ENCODE measurements around the gene KCNK10. TPM values are rescaled to one million over a fixed set of nuclear protein-coding genes. Genes with fewer than 3 reads are reported as not detected.
"Not testable (repeated sequence)": the region's sequence is repeated elsewhere in the genome, so short reads cannot be mapped to it uniquely, and the experiment has no call there.

KCNK10 gene
- polyA plus RNA-seq, 3 donors: 0.18 to 0.50 (median 0.28) TPM

- no peak for DNase-seq
Observed at GRCh38 chr14:88270776-88271175, 52.3 kb downstream of the KCNK10 start.

- DNase-seq: no peak
Observed at GRCh38 chr14:88269806-88270420, 53.2 kb downstream of the KCNK10 start.

GRCh38 chr14:88266474-88266873, 56.6 kb downstream of the KCNK10 start:
- no peak for DNase-seq

GRCh38 chr14:88264116-88264515, 59.0 kb downstream of the KCNK10 start:
- no peak for DNase-seq

GRCh38 chr14:88261302-88261701, 61.8 kb downstream of the KCNK10 start:
- DNase-seq: not testable (repeated sequence)

- DNase-seq: no peak
Observed at GRCh38 chr14:88258021-88258420, 65.0 kb downstream of the KCNK10 start.

- DNase-seq: no peak
Observed at GRCh38 chr14:88256997-88257950, 65.8 kb downstream of the KCNK10 start.

GRCh38 chr14:88255798-88256197, 67.3 kb downstream of the KCNK10 start:
- no peak for DNase-seq

GRCh38 chr14:88255196-88255595, 67.9 kb downstream of the KCNK10 start:
- DNase-seq: no peak

- no peak for DNase-seq
Observed at GRCh38 chr14:88252498-88252897, 70.6 kb downstream of the KCNK10 start.

GRCh38 chr14:88251650-88252049, 71.4 kb downstream of the KCNK10 start:
- no peak for DNase-seq

- DNase-seq: no peak
Observed at GRCh38 chr14:88249266-88249665, 73.8 kb downstream of the KCNK10 start.

GRCh38 chr14:88248606-88249005, 74.5 kb downstream of the KCNK10 start:
- no peak for DNase-seq

GRCh38 chr14:88247228-88247627, 75.8 kb downstream of the KCNK10 start:
- DNase-seq: no peak

- peak; percentile 28 for DNase-seq
Observed at GRCh38 chr14:88245321-88245720, 77.7 kb downstream of the KCNK10 start.

GRCh38 chr14:88243946-88244345, 79.1 kb downstream of the KCNK10 start:
- no peak for DNase-seq

- DNase-seq: no peak
Observed at GRCh38 chr14:88242446-88242845, 80.6 kb downstream of the KCNK10 start.

- DNase-seq: no peak
Observed at GRCh38 chr14:88241810-88242209, 81.3 kb downstream of the KCNK10 start.

- DNase-seq: no peak
Observed at GRCh38 chr14:88234442-88234841, 88.6 kb downstream of the KCNK10 start.

- no peak for DNase-seq
Observed at GRCh38 chr14:88233915-88234314, 89.2 kb downstream of the KCNK10 start.

GRCh38 chr14:88232771-88233170, 90.3 kb downstream of the KCNK10 start:
- no peak for DNase-seq

- DNase-seq: no peak
Observed at GRCh38 chr14:88231603-88232002, 91.5 kb downstream of the KCNK10 start.

- DNase-seq: no peak
Observed at GRCh38 chr14:88229428-88229827, 93.6 kb downstream of the KCNK10 start.
